HepG2 (cell line): ENCODE data around the gene SLC4A7. TPM values are rescaled to one million over a fixed set of nuclear protein-coding genes. Genes with fewer than 3 reads are reported as not detected.

ENCODE experiments used
- ARNT2 ChIP-seq: sonication (generic); formaldehyde crosslinking; IDR thresholded peaks from 2 replicates; pipeline ENCODE4 v1.8.0; 2022; ENCODE audit warnings: mild to moderate bottlenecking, low read depth, missing genetic modification reagents, moderate library complexity
- BRD4 ChIP-seq: sonication (generic); formaldehyde crosslinking; IDR thresholded peaks from 2 replicates; pipeline ENCODE4 v1.4.0; 2020; ENCODE audit warnings: missing genetic modification reagents
- DMAP1 ChIP-seq: IDR thresholded peaks from 2 replicates; pipeline ENCODE4 v1.6.1; 2016
- GABPB1 ChIP-seq: IDR thresholded peaks from 2 replicates; pipeline ENCODE4 v1.6.1; 2016; ENCODE audit warnings: mild to moderate bottlenecking, missing genetic modification reagents, moderate library complexity, missing compliant biosample characterization
- HNF1B ChIP-seq: sonication (generic); formaldehyde crosslinking; IDR thresholded peaks from 2 replicates; pipeline ENCODE4 v1.5.1; 2020; ENCODE audit warnings: mild to moderate bottlenecking, moderate library complexity, missing genetic modification reagents
- KLF16 ChIP-seq, 2 experiments: sonication (generic) in 1 of 2; formaldehyde crosslinking in 1 of 2; IDR thresholded peaks; 2 replicates each; pipeline versions ENCODE4 v1.6.1 to v1.8.0; 2016 to 2023; ENCODE audit warnings: missing genetic modification reagents in 2 of 2, missing compliant biosample characterization in 1 of 2
- KMT2A ChIP-seq: sonication (generic); formaldehyde crosslinking; IDR thresholded peaks from 2 replicates; pipeline ENCODE4 v1.4.0; 2020; ENCODE audit warnings: missing genetic modification reagents
- MEIS2 ChIP-seq: sonication (generic); formaldehyde crosslinking; IDR thresholded peaks from 2 replicates; pipeline ENCODE4 v1.9.0; 2021; ENCODE audit warnings: mild to moderate bottlenecking, missing genetic modification reagents
- MXI1 ChIP-seq: IDR thresholded peaks from 3 replicates; pipeline ENCODE4 v1.6.1; 2012; ENCODE audit warnings: low read depth, low read length, inconsistent platforms, borderline replicate concordance
- NR2F2 ChIP-seq: IDR thresholded peaks from 2 replicates; pipeline ENCODE4 v1.6.1; 2012; ENCODE audit warnings: low read depth, inconsistent platforms, borderline replicate concordance
- POLR2AphosphoS5 ChIP-seq: IDR thresholded peaks from 2 replicates; pipeline ENCODE4 v1.6.1; 2012; ENCODE audit warnings: low read depth, low read length
- SMYD3 ChIP-seq: sonication (generic); formaldehyde crosslinking; IDR thresholded peaks from 2 replicates; pipeline ENCODE4 v1.8.1; 2023; ENCODE audit warnings: mild to moderate bottlenecking, missing genetic modification reagents
- SNAPC2 ChIP-seq: sonication (generic); formaldehyde crosslinking; IDR thresholded peaks from 2 replicates; pipeline ENCODE4 v1.8.1; 2022; ENCODE audit warnings: mild to moderate bottlenecking, missing genetic modification reagents
- ZBTB25 ChIP-seq: IDR thresholded peaks from 2 replicates; pipeline ENCODE4 v1.6.1; 2018; ENCODE audit warnings: missing genetic modification reagents
- ZBTB43 ChIP-seq: sonication (generic); formaldehyde crosslinking; conservative IDR thresholded peaks from 2 replicates; pipeline ENCODE4 v1.4.0; 2020; ENCODE audit warnings: missing genetic modification reagents
- ZFP90 ChIP-seq: sonication (generic); formaldehyde crosslinking; IDR thresholded peaks from 2 replicates; pipeline ENCODE4 v1.8.0; 2022; ENCODE audit warnings: missing genetic modification reagents, mild to moderate bottlenecking, inconsistent platforms, borderline replicate concordance
- ZNF430 ChIP-seq: sonication (generic); formaldehyde crosslinking; IDR thresholded peaks from 2 replicates; pipeline ENCODE4 v1.9.0; 2021; ENCODE audit warnings: mild to moderate bottlenecking, missing genetic modification reagents
- ZNF7 ChIP-seq: IDR thresholded peaks from 2 replicates; pipeline ENCODE4 v1.6.1; 2016; ENCODE audit warnings: missing biosample characterization, missing genetic modification reagents
- ZNF770 ChIP-seq: sonication (generic); formaldehyde crosslinking; IDR thresholded peaks from 2 replicates; pipeline ENCODE4 v1.5.0; 2020; ENCODE audit warnings: mild to moderate bottlenecking, missing genetic modification reagents
- ZNF792 ChIP-seq: IDR thresholded peaks from 2 replicates; pipeline ENCODE4 v1.6.1; 2016
- ZNF883 ChIP-seq: sonication (generic); formaldehyde crosslinking; IDR thresholded peaks from 2 replicates; pipeline ENCODE4 v1.5.1; 2020; ENCODE audit warnings: mild to moderate bottlenecking, missing genetic modification reagents; ENCODE audit errors: not compliant biosample characterization
- polyA plus RNA-seq, 8 experiments: library from polyadenylated mRNA; depleted of rRNA in 3 of 8; stranded (reverse) in 7 of 8; unstranded in 1 of 8; fragments of >200 nt; fragmentation: Illumina TruSeq in 4 of 8; extraction: Trizol in 4 of 8; gene quantifications; 2 replicates each; pipeline versions ENCODE4 v1.2.1 to v1.2.3, GENCODE V29; 2011 to 2016; ENCODE audit warnings: low read depth in 4 of 8, missing spikeins in 1 of 8, mixed read lengths in 1 of 8; ENCODE audit not compliant: insufficient read depth in 1 of 8
- total RNA-seq, 5 experiments: library from RNA; depleted of rRNA; stranded (reverse); fragments of >200 nt; fragmentation: Illumina TruSeq; extraction: Trizol; gene quantifications; 2 replicates each; pipeline ENCODE4 v1.2.3, GENCODE V29; 2016; ENCODE audit warnings: low read depth in 1 of 5
- TF ChIP-seq, protein P1 (sequence below): sonication (generic); formaldehyde crosslinking; IDR thresholded peaks from 2 replicates; pipeline ENCODE4 v1.4.0; 2020; ENCODE audit warnings: missing genetic modification reagents

Gene SLC4A7
- total and polyA plus RNA-seq, 2 of the 13 experiments (the other 11 are each of a cell fraction or from before 2014, with no cell fraction given), result 16.4 to 43.8 TPM

GRCh38 chr3:27484015-27484844 is at the start of gene SLC4A7 (continued):
- TF ChIP-seq ZBTB43 (CRISPR knock-in tag), result 0 out of 2 replicates have a peak, but pooled peaks have one; percentile 26
- TF ChIP-seq MXI1, result peak; percentile 71; the same call in 2 of the 3 replicates
- TF ChIP-seq ZNF7 (CRISPR knock-in tag), result no peak
- TF ChIP-seq SNAPC2 (CRISPR knock-in tag), result 0 out of 2 replicates have a peak, but pooled peaks have one; percentile 58
- TF ChIP-seq ZNF430 (CRISPR knock-in tag), result peak; percentile 67
- TF ChIP-seq ZNF792 (CRISPR knock-in tag), result 0 out of 2 replicates have a peak, but pooled peaks have one; percentile 47
- peak; percentile 45; the same call in 1 of the 2 replicates for TF ChIP-seq BRD4
- peak; percentile 54; the same call in 1 of the 2 replicates for TF ChIP-seq KMT2A (CRISPR knock-in tag)
- TF ChIP-seq GABPB1 (CRISPR knock-in tag), result peak; percentile 77
- TF ChIP-seq ZNF770 (CRISPR knock-in tag), result peak; percentile 69; the same call in 1 of the 2 replicates
- peak; percentile 59 to 78; a peak in 2 of 4 replicates for TF ChIP-seq KLF16 (CRISPR knock-in tag; IDR thresholded peaks at IDR 0.05)
- TF ChIP-seq, protein P1, sequence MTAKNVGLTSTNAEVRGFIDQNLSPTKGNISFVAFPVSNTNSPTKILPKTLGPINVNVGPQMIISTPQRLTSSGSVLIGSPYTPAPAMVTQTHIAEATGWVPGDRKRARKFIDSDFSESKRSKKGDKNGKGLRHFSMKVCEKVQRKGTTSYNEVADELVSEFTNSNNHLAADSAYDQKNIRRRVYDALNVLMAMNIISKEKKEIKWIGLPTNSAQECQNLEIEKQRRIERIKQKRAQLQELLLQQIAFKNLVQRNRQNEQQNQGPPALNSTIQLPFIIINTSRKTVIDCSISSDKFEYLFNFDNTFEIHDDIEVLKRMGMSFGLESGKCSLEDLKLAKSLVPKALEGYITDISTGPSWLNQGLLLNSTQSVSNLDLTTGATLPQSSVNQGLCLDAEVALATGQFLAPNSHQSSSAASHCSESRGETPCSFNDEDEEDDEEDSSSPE (CRISPR knock-in tag), result peak; percentile 43; the same call in 1 of the 2 replicates
- TF ChIP-seq HNF1B (CRISPR knock-in tag), result peak; percentile 64
- TF ChIP-seq POLR2AphosphoS5, result peak; percentile 86
- TF ChIP-seq ZFP90 (CRISPR knock-in tag), result peak; percentile 38; the same call in 1 of the 2 replicates
- no peak for TF ChIP-seq SMYD3 (CRISPR knock-in tag)
- TF ChIP-seq NR2F2, result no peak
- 0 out of 2 replicates have a peak, but pooled peaks have one; percentile 34 for TF ChIP-seq DMAP1 (CRISPR knock-in tag)
- TF ChIP-seq MEIS2 (CRISPR knock-in tag), result peak; percentile 71; the same call in 1 of the 2 replicates
- TF ChIP-seq ARNT2 (CRISPR knock-in tag), result peak; percentile 85; the same call in 1 of the 2 replicates
- TF ChIP-seq ZNF883 (CRISPR knock-in tag), result peak; percentile 59
- TF ChIP-seq ZBTB25 (CRISPR knock-in tag), result no peak
